Brain pericyte (primary cell): ENCODE results near the gene CDH12.
"Not testable (repeated sequence)": the region's sequence is repeated elsewhere in the genome, so short reads cannot be mapped to it uniquely, and the experiment has no call there.

Source experiments
- DNase-seq: peaks from one replicate; pipeline ENCODE4 v3.0.0-alpha.2; 2012; ENCODE audit warnings: low read depth, low spot score

Gene CDH12

GRCh38 chr5:22293147-22293546 is 560.0 kb downstream of the CDH12 start:
- DNase-seq, result no peak

DNA sequence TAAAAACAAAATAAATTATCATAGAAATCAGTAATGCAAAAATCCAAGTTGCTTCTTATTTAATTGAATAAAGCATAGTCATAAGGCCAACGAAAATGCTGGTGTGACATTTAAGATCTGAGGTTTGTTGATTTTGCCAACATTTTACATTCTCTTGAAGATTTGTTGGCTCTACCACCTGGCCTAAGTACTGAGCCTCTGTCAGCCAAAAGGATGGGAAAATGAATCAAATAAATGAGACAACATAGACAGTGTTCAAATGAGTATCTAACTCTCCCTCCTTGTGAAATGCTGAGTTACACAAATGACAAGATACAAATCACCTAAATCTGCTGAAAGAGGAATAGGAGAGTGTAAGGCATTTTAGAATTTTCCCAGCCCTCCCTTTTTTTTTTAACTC is 575.0 kb downstream of the CDH12 start:
- DNase-seq, result no peak

GRCh38 chr5:22277006-22277405 is 576.1 kb downstream of the CDH12 start:
- DNase-seq, result no peak

GRCh38 chr5:22265855-22266254 is 587.3 kb downstream of the CDH12 start:
- not testable (repeated sequence) for DNase-seq

GRCh38 chr5:22258139-22258538 is 595.0 kb downstream of the CDH12 start:
- DNase-seq, result no peak

DNA sequence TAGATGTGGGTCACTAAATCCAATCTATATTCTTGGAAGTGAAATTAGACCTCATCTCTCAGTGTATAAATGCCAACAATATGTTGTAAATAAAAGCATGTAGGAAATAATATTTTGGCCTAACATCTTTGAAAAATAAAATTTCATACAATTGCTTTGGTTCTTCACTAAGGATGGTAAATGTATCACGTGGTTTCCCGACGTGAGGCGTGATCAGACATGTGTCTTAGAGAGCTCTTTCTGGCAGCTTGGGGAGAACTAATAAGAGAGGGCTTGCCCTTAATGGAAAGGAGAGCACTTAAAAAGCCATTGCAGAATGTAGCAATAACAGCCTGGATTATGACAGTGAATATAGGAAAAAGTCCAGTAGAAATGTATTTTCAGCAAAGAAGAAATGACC is 602.6 kb downstream of the CDH12 start:
- no peak for DNase-seq

- DNase-seq, result no peak
Observed at GRCh38 chr5:22249209-22249729, 603.9 kb downstream of the CDH12 start.

DNA sequence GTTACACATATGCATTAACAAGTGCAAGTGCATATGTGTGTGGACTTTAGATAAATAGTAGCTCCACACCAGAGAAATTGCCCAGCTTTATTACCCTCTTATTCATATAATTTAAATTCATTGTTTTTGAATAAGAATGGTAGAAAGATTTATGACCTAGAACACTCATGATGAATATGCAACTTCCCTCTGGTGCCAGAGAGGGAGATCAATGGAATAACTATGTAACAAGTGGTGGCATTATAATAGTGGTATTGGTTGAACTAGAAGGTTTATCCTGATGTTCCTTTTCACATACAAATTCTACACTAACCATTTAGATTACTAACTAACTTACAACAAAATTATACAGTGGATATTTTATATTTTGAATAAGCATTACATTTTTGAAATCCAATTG is 607.4 kb downstream of the CDH12 start:
- DNase-seq, result no peak

DNA sequence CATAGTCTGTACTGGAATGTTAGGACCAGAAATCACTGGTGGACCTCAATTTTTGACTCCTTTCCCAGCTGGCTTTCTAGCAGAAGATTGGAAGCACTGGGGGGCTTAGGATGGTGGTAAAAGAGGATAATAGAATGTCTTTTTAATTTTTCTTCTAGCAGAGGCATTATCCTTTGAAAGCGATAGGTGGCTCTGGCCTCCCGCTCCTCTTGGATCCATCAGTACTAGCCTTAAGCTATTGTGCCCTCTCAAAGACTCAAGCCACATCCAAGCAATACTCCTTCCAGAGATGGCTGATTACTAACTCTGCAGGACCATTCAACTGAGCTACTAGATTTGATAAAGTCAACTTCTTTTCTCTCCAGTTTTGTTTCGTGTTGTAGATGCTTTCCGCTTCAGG is 610.6 kb downstream of the CDH12 start:
- no peak for DNase-seq

DNA sequence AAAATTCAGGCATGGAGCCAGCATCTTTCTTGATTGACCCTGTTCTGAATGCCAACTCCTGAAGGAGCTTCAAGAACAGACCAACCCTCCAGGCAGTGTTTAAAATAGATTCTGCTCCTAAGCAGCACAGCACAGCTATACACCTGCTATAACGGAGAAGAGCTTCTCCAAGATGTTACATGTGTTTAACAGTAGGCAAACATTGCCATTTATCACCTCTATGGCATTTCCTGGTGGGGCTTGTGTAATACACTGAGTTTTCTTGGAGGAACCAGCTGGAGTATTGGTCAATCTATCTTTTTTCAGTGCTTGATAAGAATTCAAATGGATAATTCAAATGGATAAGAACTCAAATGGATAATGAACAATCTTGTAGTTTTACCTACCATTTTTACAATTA is 615.1 kb downstream of the CDH12 start:
- DNase-seq, result no peak

DNA sequence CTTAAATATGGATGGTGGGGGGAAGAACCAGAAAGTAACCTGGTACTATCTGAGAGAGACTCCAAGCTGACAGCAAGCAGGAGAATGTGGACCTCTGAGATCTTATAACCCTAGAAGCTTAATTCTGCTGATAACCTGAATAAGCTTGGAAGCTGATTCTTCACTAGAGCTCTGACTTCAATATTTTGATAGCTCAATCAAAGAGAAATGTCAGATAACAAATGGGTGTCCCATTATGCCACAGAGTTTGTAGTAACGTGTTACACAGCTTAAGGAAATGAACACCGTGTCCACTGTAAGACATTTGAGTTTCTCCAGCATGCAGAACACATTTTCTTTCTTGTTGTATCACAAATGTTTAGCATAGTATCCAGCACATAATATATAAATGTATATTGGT is 626.7 kb downstream of the CDH12 start:
- no peak for DNase-seq

- DNase-seq, result no peak
Observed at GRCh38 chr5:22223079-22223478, 630.1 kb downstream of the CDH12 start.

- DNase-seq, result not testable (repeated sequence)
Observed at GRCh38 chr5:22213703-22214495, 639.2 kb downstream of the CDH12 start.

- DNase-seq, result not testable (repeated sequence)
Observed at GRCh38 chr5:22212254-22212991, 640.7 kb downstream of the CDH12 start.

- DNase-seq, result not testable (repeated sequence)
Observed at GRCh38 chr5:22208463-22208862, 644.7 kb downstream of the CDH12 start.

- not testable (repeated sequence) for DNase-seq
Observed at GRCh38 chr5:22188651-22189050, 664.5 kb downstream of the CDH12 start.

- DNase-seq, result not testable (repeated sequence)
Observed at GRCh38 chr5:22187632-22188228, 665.4 kb downstream of the CDH12 start.

GRCh38 chr5:22169226-22169625 is 683.9 kb downstream of the CDH12 start:
- DNase-seq, result not testable (repeated sequence)

- DNase-seq, result not testable (repeated sequence)
Observed at GRCh38 chr5:22168704-22169103, 684.4 kb downstream of the CDH12 start.

DNA sequence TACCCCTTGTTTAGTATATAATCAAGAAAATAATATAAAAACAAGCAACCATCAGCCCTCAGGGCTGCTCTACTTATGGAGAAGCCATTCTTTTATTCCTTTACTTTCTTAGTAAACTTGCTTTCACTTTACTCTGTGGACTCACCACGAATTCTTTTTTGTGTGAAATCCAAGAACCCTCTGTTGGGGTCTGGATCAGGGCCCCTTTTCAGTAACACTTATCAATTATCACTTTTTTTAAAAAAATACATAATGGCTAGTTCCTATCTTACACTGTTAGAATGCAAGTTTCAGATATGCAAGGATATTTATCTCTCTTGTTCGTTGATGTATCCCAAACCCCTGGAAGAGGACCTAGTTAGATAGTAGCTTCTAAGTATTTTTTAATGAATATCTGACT is 687.2 kb downstream of the CDH12 start:
- not testable (repeated sequence) for DNase-seq

- not testable (repeated sequence) for DNase-seq
Observed at GRCh38 chr5:22164910-22165748, 688.0 kb downstream of the CDH12 start.
